HG03095 (cell line): ENCODE measurements around the gene NAA25.
"Not testable (repeated sequence)": the region's sequence is repeated elsewhere in the genome, so short reads cannot be mapped to it uniquely, and the experiment has no call there.

Experiments used
- ATAC-seq: cut with Tn5 transposase; IDR thresholded peaks from one replicate; pipeline ENCODE4 v1.9.1; 2021; ENCODE audit warnings: moderate library complexity; ENCODE audit not compliant: unreplicated experiment

NAA25 gene

DNA sequence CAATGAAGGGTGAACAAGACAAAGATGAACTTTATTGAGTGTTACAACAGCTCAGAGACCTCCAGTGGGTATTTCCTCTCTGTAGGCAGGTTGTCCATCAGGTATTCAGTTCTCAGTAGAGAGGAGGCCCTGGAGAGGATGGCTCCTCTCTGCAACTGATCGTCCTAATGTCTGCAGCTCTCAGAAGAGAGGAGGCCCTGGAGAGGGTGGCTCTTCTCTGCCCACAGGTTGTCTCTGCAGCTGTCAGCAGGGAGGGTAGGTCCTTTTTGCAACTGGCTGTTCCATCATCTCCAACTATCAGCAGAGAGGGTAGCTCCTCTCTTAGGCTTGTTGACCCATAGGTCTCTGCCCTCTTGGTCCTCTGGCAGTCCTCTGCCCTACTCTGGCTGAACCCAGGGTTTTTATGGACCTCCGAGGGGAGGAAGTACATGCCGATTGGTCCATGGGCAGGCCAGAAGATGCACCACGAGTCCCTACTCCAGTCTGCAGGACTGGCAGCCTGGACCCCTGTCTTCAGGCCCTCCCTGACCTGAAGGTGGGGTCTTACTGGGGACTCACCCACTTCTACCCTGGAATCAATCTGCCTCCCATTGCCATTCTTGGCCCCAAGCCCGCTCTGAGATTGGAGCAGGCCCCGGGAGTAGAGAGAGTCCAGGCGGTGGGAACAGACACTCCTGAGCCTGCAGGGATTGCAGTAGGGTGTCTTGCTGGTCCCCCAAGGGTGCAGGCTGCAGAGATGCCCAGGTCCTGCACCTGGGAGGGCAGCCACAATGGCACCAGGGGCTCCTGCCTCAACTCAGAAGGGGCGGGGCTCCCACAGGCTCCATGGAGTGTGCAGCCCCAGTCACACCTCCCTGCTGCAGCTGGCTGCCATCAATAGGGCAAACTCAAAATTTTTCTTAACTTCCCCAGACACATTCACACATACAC is 97.9 kb downstream of the NAA25 start:
- ATAC-seq, result no peak

DNA sequence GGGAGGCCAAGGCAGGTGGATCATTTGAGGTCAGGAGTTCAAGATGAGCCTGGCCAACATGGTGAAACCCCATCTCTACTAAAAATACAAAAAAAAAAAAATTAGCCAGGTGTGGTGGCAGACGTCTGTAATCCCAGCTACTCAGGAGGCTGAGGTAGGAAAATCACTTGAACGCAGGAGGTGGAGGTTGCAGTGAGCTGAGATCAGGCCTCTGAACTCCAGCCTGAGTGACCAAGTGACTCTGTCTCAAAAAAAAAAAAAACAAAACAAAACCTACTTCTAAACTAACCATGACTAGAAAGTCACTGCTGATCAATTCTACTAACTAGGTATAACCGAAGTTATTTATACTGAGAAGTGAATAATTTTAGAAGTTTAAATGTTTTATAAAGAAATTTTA is 99.0 kb downstream of the NAA25 start:
- ATAC-seq, result not testable (repeated sequence)

- ATAC-seq, result no peak
Observed at GRCh38 chr12:112008918-112009317, 99.7 kb downstream of the NAA25 start.

GRCh38 chr12:112007945-112008344 is 100.6 kb downstream of the NAA25 start:
- ATAC-seq, result no peak

DNA sequence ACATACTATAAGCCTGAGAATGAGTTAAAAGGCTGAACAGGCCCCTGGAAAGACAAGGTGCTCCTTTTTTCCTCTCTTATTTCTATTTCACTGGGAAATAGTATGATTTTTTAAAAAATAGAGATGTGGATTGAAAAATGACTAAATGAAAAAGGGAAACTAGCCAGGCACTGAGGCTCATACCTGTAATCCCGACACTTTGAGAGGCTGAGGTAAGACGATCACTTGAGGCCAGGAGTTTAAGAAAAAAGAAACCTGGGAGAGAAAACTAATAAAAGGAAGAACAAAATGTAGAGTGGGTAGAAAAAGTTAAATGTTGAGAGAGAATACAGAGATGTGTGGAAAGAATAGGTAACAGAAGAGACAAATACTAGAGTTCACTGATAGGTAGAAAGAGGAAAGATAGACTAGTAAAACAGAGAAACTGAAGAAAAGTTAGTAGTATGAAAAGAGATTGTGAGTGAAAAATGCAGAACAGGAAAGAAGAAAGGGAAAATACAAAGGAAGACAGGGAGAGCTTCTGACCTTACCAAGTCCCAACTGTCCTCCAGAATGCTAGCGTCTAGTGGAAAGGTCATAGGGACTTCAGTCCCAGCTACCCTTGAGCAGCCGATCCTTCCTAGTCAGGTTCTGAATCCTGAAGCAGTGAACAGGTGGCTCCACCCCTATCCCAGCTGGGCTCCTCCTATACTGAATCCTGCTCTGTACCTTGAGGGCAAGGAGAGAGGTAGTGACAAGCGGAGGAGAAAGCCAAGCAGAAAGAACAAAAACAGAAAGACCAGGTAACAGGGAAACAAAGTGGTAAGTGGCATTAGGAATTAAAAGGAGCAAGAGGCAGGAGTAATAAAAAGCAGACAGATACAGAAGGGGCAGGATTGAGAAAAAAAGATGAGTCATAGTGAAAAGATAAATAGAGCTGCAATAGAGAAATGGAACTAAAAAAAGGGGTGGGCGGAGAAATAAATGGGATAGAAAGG is 102.9 kb downstream of the NAA25 start:
- ATAC-seq, result no peak

DNA sequence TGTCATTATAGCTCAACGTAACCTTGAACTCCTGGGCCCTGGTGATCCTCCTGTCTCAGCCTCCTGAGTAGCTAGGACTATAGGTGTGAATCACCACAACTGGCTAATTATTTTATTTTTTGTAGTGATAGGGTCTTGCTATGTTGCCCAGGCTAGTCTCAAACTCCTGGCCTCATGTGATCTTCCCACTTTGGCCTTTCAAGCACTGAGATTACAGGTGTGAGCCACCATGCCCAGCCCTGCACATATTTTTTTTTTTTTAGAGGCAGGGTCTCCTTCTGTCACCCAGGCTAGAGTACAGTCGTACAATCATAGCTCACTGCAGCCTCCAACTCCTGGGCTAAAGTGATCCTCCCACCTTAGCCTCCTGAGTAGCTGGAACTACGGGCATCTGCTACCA is 104.5 kb downstream of the NAA25 start:
- ATAC-seq, result no peak

- no peak for ATAC-seq
Observed at GRCh38 chr12:112001576-112001975, 107.0 kb downstream of the NAA25 start.

DNA sequence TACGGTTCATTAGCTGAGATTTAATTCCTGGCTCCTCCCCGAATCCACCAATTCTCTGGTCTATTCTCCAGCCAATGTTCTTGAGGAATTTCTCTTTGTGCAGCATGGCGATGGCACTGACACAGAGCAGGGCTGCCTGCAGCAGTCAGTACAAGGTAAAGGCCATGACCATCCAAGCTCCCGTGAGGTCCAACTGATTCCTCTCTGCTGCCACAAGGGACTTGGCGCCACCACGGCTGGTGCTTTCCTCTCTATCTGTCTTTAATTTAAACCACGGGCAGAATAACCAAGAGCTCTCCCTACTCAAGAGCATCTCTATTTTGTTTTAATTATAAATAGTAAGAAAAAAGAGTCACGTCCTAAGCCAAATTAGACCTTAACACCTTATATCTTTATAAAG is 107.8 kb downstream of the NAA25 start:
- no peak for ATAC-seq

GRCh38 chr12:111999129-111999528 is 109.5 kb downstream of the NAA25 start:
- ATAC-seq, result not testable (repeated sequence)

DNA sequence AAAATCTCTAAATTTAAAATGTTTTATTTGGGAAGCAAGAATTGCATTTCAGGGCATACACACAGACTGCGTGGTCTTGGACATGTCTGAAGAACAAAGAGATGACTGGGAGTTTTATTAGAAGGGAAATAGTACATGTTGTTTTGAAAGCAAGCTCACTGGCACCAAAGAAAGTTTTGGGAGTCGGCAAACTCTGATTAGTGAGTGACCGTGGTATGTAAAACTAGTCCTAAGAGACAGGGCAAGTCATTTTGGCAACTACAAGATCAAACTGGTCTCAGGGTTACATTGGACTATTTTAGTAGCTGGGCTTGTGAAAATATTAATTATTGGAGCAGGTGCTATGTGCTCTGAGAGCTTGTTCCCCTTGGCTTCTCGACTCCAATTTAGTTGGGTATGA is 110.6 kb downstream of the NAA25 start:
- ATAC-seq, result no peak

DNA sequence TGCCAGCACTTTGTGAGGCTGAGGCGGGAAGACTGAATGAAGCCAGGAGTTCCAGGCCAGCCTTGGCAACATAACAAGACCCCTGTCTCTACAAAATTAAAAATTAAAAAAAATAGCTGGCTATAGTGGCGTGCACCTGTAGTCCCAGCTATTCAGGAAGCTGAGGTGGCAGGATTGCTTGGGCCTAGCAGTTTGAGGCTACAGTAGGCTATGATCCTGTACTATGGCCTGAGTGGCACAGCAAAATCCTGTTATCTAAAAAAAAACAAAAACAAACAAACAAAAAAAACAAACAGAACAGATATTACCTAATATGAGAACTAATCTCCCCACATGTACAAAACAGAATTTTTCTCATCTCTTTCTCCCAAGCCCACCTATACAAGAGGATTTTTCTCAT is 111.3 kb downstream of the NAA25 start:
- no peak for ATAC-seq

GRCh38 chr12:111995782-111996480 is 112.7 kb downstream of the NAA25 start:
- no peak for ATAC-seq

GRCh38 chr12:111994211-111995111 is 114.1 kb downstream of the NAA25 start:
- ATAC-seq, result not testable (repeated sequence)

DNA sequence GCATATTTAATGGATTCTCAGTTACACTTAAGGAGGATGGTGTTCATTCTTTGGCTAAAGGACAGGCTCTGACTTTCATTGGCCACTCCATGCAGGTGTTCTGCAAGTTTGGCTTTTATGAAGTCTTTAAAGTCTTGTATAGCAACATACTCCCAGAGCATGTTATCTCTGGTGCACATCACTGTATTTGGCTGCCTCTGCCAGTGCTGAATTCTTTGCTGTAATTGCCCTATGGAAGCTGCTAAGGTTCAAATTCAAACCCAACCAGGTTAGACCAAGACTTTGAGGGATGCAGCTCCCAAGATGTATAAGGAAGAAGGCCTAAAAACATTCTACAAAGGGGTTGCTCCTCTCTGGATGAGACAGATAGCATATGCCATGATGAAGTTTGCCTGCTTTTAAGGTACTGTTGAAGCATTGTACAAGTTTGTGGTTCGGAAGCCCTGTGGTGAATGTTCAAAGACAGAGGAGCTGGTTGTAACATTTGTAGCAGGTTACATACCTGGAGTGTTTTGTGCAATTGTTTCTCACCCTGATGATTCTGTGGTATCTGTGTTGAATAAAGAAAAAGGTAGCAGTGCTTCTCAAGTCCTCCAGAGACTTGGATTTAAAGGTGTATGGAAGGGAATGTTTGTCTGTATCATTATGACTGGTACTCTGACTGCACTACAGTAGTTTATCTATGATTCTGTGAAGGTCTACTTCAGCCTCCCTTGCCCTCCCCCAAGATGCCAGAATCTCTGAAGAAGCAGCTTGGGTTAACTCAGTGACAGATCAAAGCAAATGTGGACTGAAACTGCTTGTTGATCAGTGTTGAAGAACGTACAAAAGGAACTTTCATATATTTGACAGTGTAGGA is 115.1 kb downstream of the NAA25 start:
- ATAC-seq, result no peak

DNA sequence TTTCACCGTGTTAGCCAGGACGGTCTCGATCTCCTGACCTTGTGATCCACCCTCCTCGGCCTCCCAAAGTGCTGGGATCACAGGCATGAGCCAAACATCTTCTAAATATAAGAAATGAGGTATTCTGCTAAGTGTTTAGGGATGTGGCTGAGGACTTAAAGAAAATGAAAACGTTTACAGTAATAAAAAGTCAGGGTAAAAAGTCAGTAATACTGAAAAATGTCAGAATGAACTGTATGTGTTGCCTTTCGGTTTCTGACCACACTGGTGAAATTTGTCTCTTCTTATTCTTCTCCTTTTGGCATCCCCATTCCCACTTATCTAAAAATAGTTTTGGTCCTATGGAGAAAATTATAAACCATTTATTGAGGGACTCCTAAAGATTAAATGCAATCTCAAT is 116.1 kb downstream of the NAA25 start:
- no peak for ATAC-seq

GRCh38 chr12:111991946-111992345 is 116.6 kb downstream of the NAA25 start:
- no peak for ATAC-seq

GRCh38 chr12:111991535-111991934 is 117.0 kb downstream of the NAA25 start:
- ATAC-seq, result no peak

DNA sequence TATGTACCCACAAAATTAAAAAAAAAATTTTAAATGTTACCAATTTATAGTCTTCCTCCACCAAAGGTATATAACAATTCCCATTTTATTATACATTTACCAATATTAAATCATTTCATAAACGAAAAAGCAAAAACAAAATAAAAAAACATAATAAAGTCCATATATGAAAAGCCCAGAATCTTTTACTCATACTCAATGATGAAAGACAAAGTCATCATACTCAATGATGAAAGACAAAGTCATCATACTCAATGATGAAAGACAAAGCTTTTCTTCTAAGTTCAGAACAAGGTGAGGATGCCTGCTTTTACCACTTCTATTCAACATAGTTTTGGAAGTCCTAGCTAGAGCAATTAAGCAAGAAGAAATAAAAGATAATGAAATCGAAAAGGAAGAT is 123.8 kb downstream of the NAA25 start:
- no peak for ATAC-seq

DNA sequence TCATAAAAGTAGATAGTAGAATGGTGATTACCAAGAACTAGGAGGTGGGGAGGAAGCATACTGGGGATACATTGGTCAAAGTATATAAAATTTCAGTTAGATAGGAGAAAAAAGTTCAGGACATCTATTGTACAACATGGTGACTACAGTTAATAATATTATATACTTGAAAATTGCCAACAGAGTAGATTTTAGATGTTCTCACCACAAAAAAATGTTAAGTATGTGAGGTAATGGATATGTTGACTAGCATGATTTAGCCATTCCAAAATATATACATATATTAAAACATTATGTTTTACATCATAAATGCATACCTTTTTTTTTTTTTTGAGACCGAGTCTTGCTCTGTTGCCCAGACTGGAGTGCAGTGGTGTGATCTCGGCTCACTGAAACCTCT is 126.6 kb downstream of the NAA25 start:
- no peak for ATAC-seq
